Chondrocyte (in vitro differentiated cells): ENCODE results near the gene COL8A1. TPM values are rescaled to one million over a fixed set of nuclear protein-coding genes. Genes with fewer than 3 reads are reported as not detected.

Experiments used
- DNase-seq: peaks from one replicate; pipeline ENCODE4 v3.0.0; 2021; ENCODE audit warnings: mixed read lengths, low spot score
- H3K27ac Mint-ChIP-seq: one replicate; pipeline ENCODE4 v1.8.0; 2021; ENCODE audit warnings: mild to moderate bottlenecking, moderate library complexity, mixed read lengths; ENCODE audit not compliant: unreplicated experiment
- H3K27me3 Mint-ChIP-seq: 2 replicates; pipeline ENCODE4 v1.8.0; 2021; ENCODE audit warnings: low read depth, mixed read lengths
- H3K36me3 Mint-ChIP-seq: 2 replicates; pipeline ENCODE4 v1.8.0; 2021; ENCODE audit warnings: low read depth, mixed read lengths
- H3K4me1 Mint-ChIP-seq: 2 replicates; pipeline ENCODE4 v1.8.0; 2021; ENCODE audit warnings: low read depth, mild to moderate bottlenecking, mixed read lengths
- H3K4me3 Mint-ChIP-seq: one replicate; pipeline ENCODE4 v1.8.0; 2021; ENCODE audit warnings: mild to moderate bottlenecking, moderate library complexity, mixed read lengths; ENCODE audit not compliant: unreplicated experiment
- H3K9me3 Mint-ChIP-seq: 2 replicates; pipeline ENCODE4 v1.8.0; 2021; ENCODE audit warnings: low read depth, mixed read lengths
- CTCF ChIP-seq: fragments of 200-600 bp; sonication (generic); IDR thresholded peaks from 2 replicates; pipeline ENCODE4 v1.5.0; 2021; ENCODE audit warnings: antibody characterized with exemption, mild to moderate bottlenecking, moderate library complexity
- total RNA-seq: library from RNA; stranded (reverse); gene quantifications from 3 replicates; pipeline ENCODE4 v1.2.1, GENCODE V29; 2021

Gene COL8A1
- total RNA-seq, 1 donor from 2014 or later = 2,343 TPM

GRCh38 chr3:99668044-99668443, 29.6 kb downstream of the COL8A1 start:
- peak overlapping the region; percentile 3 for H3K4me3 Mint-ChIP-seq
- H3K9me3 Mint-ChIP-seq = no peaks in the 10 kb centered on the region
- peak overlapping the region; percentile 90 for H3K27ac Mint-ChIP-seq
- H3K27me3 Mint-ChIP-seq = no peaks in the 10 kb centered on the region
- no peak for DNase-seq
- H3K4me1 Mint-ChIP-seq = peaks cover 93% of the 10 kb centered on the region
- TF ChIP-seq CTCF = no peak
- H3K36me3 Mint-ChIP-seq = peaks cover 48% of the 10 kb centered on the region

- DNase-seq = no peak
- no peak for TF ChIP-seq CTCF
- Mint-ChIP-seq H3K4me3 (peak overlapping the region; percentile 10), H3K9me3 (no peaks in the 10 kb centered on the region), H3K36me3 (peaks cover 46% of the 10 kb centered on the region), H3K4me1 (peaks cover 93% of the 10 kb centered on the region), H3K27ac (peak overlapping the region; percentile 93), H3K27me3 (no peaks in the 10 kb centered on the region)
These were observed 31.6 kb downstream of the COL8A1 start for GRCh38 chr3:99669879-99670555.

- peaks cover 94% of the 10 kb centered on the region for H3K4me1 Mint-ChIP-seq
- H3K9me3 Mint-ChIP-seq = no peaks in the 10 kb centered on the region
- peak overlapping the region; percentile 93 for H3K27ac Mint-ChIP-seq
- H3K36me3 Mint-ChIP-seq = peaks cover 43% of the 10 kb centered on the region
- DNase-seq = no peak
- H3K27me3 Mint-ChIP-seq = no peaks in the 10 kb centered on the region
- TF ChIP-seq CTCF = no peak
- peak overlapping the region; percentile 44 for H3K4me3 Mint-ChIP-seq
These were observed 32.2 kb downstream of the COL8A1 start for GRCh38 chr3:99670556-99670950.

GRCh38 chr3:99674086-99674789, 35.8 kb downstream of the COL8A1 start:
- Mint-ChIP-seq H3K36me3 (peaks cover 52% of the 10 kb centered on the region), H3K4me3 (peak overlapping the region; percentile 20), H3K4me1 (peaks cover 93% of the 10 kb centered on the region), H3K9me3 (no peaks in the 10 kb centered on the region), H3K27me3 (no peaks in the 10 kb centered on the region), H3K27ac (peak overlapping the region; percentile 67)
- TF ChIP-seq CTCF = no peak
- no peak for DNase-seq

- Mint-ChIP-seq H3K27me3 (no peaks in the 10 kb centered on the region), H3K9me3 (no peaks in the 10 kb centered on the region), H3K27ac (peak overlapping the region; percentile 89), H3K4me1 (peaks cover 92% of the 10 kb centered on the region), H3K4me3 (no peak overlapping the region), H3K36me3 (peaks cover 60% of the 10 kb centered on the region)
- DNase-seq = no peak
- TF ChIP-seq CTCF = no peak
These were observed 39.6 kb downstream of the COL8A1 start for GRCh38 chr3:99678023-99678422.
